HUDEP-2 (cell line): Measurements from ENCODE around the gene SCGB1A1.
"Not testable (repeated sequence)": the region's sequence is repeated elsewhere in the genome, so short reads cannot be mapped to it uniquely, and the experiment has no call there.

Source experiments
- DNase-seq, 76 experiments: peaks; one replicate each; lab custom pipeline; 2025; ENCODE audit not compliant: unreplicated experiment in 76 of 76; lab: John Stamatoyannopoulos, UW

The SCGB1A1 gene, protein sequence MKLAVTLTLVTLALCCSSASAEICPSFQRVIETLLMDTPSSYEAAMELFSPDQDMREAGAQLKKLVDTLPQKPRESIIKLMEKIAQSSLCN

DNA sequence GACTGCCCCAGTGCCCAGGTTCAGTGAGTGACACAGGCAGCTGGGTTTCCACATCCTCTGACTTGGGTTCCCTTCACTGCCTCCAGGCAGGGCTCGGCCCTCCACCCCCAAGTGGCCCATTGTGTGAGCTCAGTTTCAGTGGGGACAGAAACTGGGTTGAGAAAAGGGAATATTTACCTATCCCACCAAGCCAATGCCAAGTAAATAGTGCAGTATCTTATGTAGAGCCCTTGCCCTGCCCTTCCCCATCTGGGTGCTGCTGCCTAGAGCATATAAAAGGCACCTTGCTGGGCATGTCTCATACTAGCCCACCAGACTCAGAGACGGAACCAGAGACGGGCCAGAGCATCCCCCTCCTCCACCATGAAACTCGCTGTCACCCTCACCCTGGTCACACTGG is at the start of gene SCGB1A1:
Gene SCGB1A1 (plus strand): TSS at position 301 of the 400 bp plus-strand sequence. CDS start 63 bp downstream, at position 364.
- DNase-seq, result no peak

DNA sequence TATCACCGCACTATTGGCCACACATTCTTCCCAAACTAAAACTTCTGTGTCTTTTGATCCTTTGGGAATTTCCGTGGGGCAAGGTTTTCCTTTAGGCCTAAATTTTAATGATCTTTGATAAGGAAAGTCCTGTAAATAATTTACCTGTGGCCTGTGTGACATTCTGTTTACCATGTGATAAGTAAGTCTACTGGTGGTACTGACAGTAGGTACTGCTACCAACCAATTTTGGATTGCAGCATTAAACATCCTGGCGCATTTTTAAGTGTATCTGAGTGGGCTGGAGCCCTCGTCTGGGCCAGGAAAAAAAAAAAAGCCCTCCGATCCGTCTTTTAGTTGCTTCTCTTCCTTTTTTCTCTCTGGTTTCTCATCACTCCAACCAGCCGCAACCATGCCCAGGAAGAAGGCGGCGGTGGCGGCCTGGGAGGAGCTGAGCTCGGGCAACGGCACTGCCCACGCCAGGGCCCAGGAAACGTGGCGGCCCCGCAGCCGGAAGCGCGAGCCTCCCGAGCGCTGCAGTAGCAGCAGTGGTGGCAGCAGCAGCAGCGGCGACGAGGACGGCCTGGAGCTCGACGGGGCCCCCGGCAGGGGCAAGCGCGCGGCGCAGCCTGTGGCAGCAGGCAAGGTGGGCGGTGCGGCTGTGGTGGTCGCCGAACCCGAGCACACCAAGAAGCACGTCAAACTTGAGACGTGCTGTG is 47.9 kb upstream of the SCGB1A1 start:
- no peak for DNase-seq

DNA sequence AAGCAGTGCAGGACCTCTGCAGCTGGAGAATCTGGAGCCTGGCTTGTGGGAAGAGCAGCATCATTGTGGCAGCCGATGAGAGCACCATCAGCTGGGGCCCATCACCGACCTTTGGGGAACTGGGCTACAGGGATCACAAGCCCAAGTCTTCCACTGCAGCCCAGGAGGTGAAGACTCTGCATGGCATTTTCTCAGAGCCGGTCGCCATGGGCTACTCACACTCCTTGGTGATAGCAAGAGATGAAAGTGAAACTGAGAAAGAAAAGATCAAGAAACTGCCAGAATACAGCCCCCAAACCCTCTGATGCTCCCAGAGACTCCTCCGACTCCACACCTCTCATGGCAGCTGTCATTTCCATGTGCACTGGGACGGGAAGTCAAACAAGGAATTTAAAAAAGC is 46.0 kb upstream of the SCGB1A1 start:
- no peak for DNase-seq

DNA sequence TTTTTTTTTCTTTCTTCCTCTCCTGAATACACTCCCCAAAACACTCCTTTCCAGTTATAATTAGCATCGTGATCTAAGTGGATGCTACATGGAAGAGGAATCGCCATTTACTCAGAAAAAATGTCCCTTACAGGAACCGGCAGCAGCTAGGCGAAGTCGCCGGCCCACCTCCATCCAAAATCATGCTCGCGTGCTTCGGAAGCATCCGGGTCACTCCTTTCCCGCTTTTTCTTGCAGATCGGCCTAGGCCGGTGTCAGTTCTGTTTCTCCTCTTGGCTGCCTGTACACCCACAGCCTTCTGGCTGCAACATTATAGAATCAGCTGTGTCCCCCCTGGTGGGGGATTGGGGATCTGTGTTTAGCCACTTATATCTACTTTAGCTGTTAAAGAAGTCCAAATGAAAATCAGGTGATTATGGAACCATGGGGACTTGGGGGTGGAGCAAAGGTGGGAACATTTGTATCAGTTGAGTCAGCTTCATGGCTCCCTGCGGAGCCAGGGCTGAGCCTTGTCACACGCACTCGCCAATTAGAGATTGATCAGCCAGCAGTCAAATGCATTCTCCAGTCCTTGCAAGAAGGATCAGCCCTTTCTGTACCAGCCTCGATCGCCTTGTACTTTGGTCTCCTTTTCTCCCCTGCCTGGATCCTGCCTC is 45.2 kb upstream of the SCGB1A1 start:
- DNase-seq, result no peak

DNA sequence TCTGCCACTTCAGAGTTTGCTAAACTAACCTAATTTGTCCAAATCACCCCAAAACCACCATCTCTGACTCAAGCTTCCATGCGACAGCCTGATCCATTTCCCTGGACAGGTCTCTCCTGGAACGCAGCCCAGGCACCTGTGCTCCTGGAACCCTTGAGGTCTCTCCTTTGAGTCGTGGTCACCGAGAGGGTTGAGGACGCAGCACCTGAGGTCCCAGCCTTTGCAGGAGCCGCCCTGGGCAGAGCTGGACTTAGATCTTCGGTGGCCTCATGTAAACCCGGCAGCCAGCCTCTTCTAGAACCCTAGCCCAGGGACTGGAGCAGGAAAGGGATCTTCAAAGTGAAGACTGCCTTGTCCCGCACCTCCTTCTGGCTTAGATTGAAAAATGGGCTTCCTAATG is 44.0 kb upstream of the SCGB1A1 start:
- no peak for DNase-seq

DNA sequence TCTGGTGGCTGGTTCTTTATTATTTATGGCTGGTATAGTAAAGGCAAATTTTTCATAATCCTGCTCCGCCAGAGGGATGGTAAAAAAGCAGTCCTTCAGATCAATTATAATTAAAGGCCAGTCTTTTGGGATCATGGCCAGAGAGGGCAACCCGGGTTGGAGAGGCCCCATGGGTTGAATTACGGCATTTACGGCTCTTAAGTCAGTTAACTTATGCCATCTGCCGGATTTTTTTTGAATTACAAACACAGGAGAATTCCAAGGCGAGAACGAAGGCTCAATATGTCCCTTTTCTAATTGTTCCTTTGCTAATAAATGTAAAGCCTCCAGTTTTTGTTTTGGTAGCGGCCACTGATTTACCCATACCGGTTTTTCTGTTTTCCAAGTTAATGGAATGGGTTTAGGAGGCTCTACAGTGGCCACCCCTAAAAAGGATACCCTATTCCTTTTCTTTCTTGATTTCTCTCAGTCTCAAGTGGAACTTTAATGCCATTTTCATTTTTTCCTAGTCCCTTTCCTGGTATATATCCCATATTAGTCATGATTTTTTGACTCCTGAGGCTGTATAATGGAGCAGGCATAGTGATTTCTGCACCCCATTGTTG is 40.3 kb upstream of the SCGB1A1 start:
- DNase-seq, result peak in 26 of 76 experiments; percentile 5 to 65 (median 42)

DNA sequence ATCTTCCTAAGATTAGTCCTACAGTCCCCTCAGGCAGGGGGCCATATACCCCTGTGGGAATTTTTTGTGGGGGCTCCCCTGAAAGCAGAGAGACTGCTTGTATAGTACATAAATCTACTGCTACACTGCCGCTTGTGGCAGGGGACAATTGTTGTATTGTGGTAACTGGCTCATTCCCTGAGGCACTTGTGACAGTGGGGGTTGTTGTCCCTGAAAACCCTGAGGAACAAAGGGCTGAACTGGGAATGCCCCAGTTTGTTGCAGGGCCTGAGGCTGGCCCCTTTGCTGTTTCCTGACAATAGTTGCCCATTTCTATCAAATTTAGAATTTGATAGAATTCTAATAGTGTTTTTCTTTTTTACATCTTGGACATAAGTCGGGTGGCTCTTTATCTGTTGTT is 39.2 kb upstream of the SCGB1A1 start:
- not testable (repeated sequence) for DNase-seq

DNA sequence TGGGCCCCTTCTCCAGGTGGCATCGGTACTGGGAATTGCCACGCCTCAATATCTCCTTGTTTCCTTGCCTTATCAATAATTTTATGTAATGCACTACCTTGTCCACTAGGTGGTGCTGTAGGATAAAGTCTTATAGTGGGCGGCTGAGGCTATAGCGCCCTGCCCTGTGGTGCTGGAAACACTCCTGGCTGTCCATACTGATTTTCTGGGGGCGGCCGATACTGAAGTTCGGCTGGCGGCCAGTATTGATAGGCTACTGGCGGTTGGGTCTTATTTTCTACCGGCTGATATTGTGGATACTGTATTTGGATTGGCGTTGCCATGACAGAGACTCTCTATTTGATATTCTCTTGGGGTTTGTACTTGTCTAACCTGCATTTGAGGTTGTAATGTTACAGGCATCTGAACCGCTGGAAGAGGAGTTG is 38.0 kb upstream of the SCGB1A1 start:
- DNase-seq, result peak in 59 of 76 experiments; percentile 10 to 83 (median 53)

DNA sequence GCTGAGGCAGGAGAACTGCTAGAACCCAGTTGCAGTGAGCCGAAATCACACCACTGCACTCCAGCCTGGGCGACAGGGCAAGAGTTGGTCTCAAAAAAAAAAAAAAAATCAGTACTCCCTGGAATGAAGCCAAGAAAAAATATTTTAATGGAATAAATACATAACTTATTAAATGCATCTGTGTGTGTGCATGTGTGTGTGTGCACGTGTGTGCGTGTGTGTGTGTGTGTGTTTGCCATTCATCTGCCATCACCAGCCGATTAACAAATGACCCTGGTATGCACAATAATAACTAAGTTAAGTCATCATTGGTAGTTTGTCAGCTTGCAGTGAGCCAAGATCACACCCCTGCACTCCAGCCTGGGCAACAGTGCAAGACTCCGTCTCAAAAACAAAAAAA is 35.0 kb upstream of the SCGB1A1 start:
- DNase-seq, result no peak

DNA sequence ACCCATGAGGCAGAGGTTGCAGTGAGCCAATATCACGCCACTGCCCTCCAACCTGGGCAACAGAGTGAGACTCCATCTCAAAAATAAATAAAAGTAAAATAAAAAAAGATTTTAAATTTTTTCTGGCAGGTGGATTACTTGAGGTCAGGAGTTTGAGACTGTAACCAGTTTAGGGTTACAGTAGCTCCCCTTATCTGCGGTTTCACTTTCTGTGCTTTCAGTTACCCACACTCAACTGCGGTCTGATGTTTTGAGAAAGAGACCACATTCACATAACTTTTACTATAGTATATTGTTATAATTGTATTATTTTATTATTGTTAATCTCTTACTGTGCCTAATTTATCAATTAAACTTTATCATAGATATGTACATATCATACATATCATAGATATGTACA is 32.8 kb upstream of the SCGB1A1 start:
- DNase-seq, result not testable (repeated sequence)

DNA sequence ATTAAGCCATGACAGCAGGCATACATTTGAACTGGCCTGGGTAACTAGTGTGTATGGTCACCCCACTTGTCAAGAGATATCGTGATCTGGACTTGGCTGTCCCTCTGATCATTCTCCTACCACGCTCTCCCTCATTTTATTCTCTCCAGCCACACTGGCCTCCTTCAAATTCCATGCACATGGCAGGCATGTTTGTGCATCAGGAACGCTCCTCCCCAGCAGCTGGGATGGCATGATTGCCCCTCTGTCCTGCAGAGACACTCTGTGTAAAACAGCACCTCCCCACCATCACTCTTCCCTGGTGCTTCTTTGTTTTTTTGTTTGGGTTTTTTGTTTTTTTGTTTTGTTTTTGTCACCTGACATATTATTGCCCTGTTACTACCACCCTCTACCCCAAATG is 31.5 kb upstream of the SCGB1A1 start:
- DNase-seq, result no peak

DNA sequence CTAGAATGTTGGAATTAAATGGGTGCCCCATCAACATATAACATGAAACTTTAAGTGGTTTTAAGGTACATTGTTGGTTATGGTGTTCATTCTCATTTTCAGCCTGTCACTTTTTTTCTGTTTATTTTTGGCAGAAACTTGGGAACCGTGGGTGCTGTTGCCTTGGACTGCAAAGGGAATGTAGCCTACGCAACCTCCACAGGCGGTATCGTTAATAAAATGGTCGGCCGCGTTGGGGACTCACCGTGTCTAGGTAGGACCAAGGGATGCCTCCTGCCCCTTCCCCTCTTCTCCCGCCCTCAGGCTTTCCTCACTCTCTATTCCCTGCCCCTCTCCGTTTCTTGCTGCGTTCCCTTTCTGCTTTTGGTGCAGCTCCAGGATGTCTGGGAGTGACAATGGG is 29.8 kb upstream of the SCGB1A1 start:
- no peak for DNase-seq

DNA sequence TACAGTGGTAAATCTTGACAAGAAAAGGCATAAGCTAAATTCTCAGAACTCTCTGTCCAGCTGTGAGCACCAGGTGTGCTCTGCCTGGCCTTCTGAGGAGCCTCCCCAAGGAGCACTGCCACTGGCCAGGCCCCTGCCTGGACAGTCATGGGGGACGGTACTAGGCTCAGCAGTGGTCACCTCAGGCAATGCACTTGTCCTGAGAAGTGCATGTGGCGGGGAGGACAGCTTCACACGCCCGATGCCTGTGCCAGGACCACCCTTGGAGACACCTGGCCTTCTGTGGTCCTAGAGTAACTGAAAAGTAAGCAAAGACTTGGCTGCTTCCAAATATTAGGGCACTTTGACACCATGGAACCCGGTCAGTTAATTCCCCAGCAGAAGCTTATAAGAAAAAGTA is 28.6 kb upstream of the SCGB1A1 start:
- no peak for DNase-seq

DNA sequence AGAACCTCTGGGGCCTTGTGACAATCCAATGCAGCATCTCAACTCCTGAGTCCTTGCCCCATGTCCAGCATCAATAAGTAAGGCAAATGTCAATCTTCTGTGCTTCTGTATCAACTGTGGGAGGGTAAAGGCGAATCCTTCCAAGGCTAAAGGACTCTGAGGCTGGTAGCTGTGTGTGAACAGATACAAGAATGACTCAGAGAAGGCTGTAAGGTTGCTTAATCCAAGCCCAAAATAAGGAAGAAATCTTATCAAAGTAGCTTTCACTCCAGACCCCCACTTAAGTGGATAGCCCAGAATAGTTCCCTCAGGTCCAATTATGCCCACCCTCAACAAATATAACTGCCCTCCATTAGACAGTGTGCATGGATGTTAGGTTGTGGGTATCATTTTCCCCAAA is 28.1 kb upstream of the SCGB1A1 start:
- no peak for DNase-seq

DNA sequence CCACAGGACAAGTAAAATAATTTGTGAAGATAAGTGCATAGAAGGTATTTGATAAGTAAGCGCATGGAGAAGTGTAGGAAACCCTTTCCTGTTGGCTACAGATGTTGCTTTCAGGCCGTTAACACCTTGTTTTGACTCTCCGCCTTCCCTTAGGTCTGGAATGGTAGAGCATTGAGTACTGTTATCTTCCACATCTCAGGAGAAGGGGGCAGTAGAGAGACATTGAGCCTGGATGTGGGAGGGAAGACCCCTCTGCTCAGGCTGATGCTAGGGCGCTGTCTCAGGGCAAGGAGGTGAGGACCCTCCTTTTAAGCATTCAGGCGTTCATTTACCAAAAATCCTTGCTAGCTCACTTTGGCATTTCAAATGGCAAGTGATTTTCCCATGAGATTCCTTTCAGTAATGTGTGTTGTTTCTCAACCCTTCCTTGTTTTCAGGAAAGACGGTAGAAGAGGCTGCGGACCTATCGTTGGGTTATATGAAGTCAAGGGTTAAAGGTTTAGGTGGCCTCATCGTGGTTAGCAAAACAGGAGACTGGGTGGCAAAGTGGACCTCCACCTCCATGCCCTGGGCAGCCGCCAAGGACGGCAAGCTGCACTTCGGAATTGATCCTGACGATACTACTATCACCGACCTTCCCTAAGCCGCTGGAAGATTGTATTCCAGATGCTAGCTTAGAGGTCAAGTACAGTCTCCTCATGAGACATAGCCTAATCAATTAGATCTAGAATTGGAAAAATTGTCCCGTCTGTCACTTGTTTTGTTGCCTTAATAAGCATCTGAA is 27.0 kb upstream of the SCGB1A1 start:
- DNase-seq, result no peak

DNA sequence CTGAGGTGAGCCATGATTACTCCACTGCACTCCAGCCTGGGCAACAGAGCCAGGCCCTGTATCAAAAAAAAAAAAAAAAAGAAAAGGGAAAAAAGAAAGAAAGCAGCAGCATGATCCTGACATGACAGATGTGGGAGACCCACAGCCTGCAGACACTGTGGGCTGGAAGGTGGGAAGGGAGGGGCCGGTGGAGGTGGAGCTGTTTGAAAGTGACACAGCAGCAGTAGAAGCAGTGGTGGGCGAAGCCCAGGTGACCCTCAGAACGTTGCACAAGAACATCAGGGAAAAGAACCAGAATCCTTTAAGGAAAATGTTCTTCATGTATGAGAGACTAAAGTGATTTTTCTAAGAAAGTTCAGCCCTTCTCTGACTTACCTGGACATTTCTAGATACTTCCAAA is 26.3 kb upstream of the SCGB1A1 start:
- no peak for DNase-seq

DNA sequence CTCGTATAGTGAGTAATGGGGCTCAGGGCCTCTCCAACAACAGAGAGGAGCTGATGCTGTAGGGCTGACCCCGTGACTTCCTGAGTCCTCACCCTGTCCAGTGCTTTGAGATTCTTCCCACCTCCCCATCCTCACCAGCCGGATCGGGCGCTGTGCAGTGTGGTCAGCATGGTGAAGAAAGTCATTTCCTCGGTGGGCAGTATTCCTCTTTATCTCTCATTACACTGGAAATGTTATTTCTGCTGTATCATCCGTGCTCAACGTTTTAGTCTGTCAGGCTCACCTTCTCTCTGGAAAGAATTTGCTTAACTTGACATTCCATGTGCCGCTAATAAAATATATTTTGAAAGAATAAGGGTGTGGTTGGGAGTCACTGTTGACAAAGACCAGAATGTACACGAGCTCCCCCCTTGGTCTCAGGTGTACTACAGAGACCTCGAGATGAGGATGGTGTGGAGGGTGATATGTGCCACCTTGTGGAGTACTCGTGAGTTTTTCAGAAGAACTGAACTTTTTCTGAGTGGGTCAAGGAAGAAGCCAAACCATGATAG is 25.7 kb upstream of the SCGB1A1 start:
- peak in 4 of 76 experiments; percentile 5 to 29 (median 11) for DNase-seq

DNA sequence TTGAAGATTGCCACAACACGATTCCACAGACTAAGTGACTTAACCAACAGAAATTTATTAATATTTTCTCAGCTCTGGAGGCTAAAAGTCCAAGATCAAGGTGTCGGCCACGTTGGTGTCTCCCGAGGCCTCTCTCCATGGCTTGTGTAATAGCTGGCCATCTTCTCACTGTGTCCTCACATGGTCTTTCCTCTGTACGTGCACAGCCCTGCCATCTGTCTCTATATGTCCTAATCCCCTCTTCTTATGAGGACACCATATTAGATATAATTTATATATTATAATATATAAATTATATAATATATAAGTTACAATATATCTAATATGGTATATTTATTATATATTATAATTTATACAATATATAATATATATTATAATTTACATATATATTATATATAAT is 25.1 kb upstream of the SCGB1A1 start:
- no peak for DNase-seq

DNA sequence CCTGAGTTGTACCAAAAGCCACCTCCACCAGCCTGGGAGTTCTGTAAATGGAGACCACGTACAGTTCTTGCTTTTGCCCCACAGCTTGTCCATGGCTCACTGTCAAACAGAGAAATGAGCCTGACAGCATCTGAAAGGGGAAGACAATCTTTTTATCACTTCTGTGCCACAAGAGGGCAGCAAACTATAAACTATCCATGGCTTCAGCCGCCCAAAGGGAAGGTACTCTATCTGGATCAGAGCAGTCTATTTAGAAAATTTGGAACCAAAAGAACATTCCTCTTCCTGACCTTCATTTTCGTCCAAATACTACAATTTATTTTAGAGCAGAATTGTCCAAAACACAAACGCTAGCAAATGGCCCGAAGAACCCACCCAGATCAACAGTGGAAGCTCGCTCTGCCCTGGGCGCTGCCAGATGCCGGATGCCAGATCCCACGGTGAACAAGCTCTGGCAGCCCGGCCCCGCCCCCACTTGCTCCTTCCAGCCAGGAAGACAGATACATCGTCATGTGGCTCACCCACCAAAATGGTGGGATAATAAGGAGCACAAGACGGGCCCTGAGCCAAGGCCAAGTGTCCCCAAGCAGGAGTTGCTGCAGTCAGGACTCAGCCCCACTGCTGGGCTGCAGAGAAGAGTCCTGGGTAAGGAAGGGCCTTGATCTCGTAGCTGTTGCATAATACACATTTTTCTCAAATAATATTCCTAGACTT is 23.9 kb upstream of the SCGB1A1 start:
- DNase-seq, result peak in 65 of 76 experiments; percentile 8 to 85 (median 52)
